GM18505 (cell line): ENCODE data around the gene ZNF80.

ENCODE experiments used
- ATAC-seq: cut with Tn5 transposase; IDR thresholded peaks from one replicate; pipeline ENCODE4 v1.9.1; 2021; ENCODE audit not compliant: unreplicated experiment
- POLR2A ChIP-seq: IDR thresholded peaks from 4 replicates; pipeline ENCODE4 v1.6.1; 2011; ENCODE audit warnings: borderline replicate concordance; ENCODE audit not compliant: insufficient read depth, insufficient read length; ENCODE audit errors: extremely low read depth

Gene ZNF80

GRCh38 chr3:114231616-114232015 lies 5.8 kb downstream of the ZNF80 start:
- ATAC-seq, result no peak
- no peak for TF ChIP-seq POLR2A

GRCh38 chr3:114227076-114227475 lies 10.3 kb downstream of the ZNF80 start:
- ATAC-seq, result no peak
- no peak for TF ChIP-seq POLR2A

DNA sequence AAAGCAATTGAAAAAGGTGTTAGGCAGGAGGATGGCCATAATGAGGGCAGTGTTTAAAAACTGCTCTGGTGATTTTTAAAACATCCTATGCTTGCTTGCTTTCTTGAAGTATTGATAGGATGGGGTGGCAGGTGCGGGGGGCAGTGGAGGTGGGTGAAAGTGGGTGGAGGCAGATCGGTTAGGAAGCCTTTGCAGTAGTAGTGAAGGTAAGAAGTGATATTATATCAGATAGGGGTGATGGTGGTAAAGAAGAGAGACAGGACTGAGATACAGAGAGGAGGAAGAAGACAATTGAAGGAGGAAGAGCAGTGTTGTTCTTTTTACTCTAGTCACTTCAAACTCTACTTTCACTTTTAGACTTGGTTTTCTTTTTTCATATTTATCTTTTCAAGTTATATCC lies 11.1 kb downstream of the ZNF80 start:
- ATAC-seq, result no peak
- TF ChIP-seq POLR2A, result no peak

- TF ChIP-seq POLR2A, result no peak
- peak; percentile 87 for ATAC-seq
Measured at GRCh38 chr3:114223143-114223542, 14.2 kb downstream of the ZNF80 start.

- ATAC-seq, result no peak
- no peak for TF ChIP-seq POLR2A
Measured at GRCh38 chr3:114221881-114222264, 15.5 kb downstream of the ZNF80 start.

DNA sequence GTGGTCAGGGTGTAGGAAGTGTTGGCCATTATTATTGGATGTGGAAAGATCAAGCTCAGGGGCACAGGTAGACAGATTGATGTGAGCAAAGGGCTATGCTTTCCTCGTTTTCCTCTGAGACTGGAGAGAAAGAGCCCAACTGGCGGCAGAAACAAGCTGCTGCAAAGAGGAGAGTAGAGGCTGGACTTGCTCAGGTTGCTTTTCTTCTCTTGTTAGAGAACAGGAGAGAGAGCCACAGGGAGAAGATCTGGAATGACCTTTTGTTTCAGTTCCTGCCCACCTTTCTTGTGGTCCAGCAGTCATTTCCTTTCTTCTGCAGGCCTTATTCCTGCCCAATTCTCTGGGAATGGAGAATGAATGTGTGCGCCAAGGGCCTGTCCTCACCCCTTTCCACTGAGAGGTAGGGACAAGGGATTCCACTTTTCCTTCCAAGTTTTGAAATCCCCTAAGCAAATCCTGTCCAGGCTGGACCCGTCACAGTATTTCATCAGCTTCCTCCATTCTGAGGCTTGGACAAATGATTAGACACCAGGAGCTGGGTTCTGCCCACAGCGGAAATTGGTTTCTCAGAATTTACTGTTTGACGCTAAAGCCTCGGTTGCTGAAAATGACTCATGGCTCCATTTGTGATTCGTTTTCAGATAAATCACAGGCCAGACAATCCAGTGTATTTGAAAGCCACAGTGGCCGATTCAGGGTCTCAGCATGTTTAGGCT lies 16.1 kb downstream of the ZNF80 start:
- ATAC-seq, result no peak
- TF ChIP-seq POLR2A, result no peak

- TF ChIP-seq POLR2A, result no peak
- ATAC-seq, result no peak
Measured at GRCh38 chr3:114219741-114220140, 17.6 kb downstream of the ZNF80 start.

DNA sequence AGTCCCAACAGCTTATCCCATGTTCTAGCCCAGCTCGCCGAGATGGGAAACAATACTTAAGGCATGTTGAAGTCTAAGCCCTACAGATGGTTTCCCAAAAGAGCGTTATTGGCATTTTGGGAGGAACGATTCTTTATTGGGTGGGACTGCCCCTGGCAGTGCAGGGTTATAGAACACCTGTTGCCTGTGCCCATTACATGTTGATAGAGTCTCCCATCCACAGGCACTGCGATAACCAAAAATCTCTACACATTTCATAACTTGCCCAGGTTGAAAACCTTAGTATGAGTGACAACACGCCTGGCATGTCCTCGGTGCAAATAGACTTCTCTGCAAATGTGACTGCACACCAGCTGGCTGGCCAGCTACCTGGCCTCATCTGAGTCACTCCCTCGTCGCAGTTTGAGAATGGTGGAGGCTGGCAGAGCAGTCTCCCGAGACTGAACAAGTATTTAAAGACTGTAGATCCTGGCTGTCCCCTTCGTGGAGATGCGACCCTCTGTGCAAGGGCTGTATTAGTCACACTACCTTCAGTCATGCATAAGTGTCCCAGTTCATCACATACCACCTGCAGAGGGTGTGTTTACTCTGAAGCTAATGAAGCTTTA lies 18.7 kb downstream of the ZNF80 start:
- TF ChIP-seq POLR2A, result no peak
- ATAC-seq, result no peak

- no peak for ATAC-seq
- no peak for TF ChIP-seq POLR2A
Measured at GRCh38 chr3:114218006-114218405, 19.4 kb downstream of the ZNF80 start.

- no peak for ATAC-seq
- TF ChIP-seq POLR2A, result no peak
Measured at GRCh38 chr3:114217266-114217665, 20.1 kb downstream of the ZNF80 start.

DNA sequence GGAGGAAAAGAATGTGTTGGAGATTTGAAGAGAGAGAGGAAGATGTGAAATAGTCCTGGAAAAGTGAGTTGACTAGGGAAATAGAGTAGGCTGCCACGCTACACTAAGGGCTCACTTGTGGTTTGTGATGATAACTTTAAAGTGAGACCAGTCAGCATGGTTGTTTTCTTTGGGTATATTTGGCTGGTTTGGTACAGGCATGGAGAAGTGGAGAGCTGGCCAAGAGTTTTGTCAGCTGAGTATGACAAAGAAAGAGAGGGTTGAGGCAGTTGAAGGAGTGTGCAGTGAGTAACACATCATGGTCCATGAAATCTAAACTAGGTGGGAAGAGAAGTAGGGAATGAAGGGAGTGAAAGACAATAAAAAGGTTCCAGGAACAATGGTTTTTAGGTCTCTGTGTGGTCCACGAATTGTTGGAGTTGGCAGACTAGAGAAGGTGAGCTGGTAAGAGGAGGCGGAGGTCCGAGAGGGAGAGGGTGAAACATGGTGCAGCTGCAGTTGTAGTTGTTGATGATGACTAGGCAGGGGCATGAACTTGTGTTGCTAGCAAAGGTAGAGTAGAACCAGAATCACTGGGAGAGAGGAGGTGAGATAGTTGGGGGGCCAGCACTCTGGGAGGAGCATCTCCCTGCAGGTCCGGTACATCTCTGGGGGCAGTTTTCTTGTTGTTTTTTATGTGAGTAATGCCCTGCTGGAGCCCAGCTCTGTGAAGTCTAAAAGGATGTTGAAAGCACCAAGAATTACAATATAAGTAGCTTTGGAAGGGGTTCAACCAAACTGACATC lies 21.0 kb downstream of the ZNF80 start:
- TF ChIP-seq POLR2A, result no peak
- ATAC-seq, result no peak

GRCh38 chr3:114214542-114215341 lies 22.6 kb downstream of the ZNF80 start:
- no peak for TF ChIP-seq POLR2A
- ATAC-seq, result peak; percentile 18
